ENCODE results near the gene CASZ1. TPM values are rescaled to one million over a fixed set of nuclear protein-coding genes. Genes with fewer than 3 reads are reported as not detected.
A peak's percentile ranks its signal among the peaks of the same experiment; 100 is the strongest.

CASZ1 gene
- total and polyA plus RNA-seq, 12 donors: 2.5 to 35.2 (median 7.0) TPM

GRCh38 chr1:10745886-10746455 lies 50.5 kb downstream of the CASZ1 start:
- H3K27ac ChIP-seq: no peak overlapping the region
- H3K4me3 ChIP-seq: no peak overlapping the region
- intact Hi-C loops (cut with DNase I): no loop called here
- no peaks in the 10 kb centered on the region for H3K36me3 ChIP-seq (replicated peaks in 1 of 2)
- no peaks in the 10 kb centered on the region for H3K9me3 ChIP-seq (replicated peaks in 1 of 3)
- no peak for TF ChIP-seq POLR2A (IDR thresholded peaks at IDR 0.05)
- no peaks in the 10 kb centered on the region for H3K27me3 ChIP-seq
- H3K4me1 ChIP-seq (replicated peaks in 1 of 2): no peaks in the 10 kb centered on the region
- 90 to 92% (median 91%) methylated on average over 18 of the region's 18 CpGs for WGBS, 4 donors
- peak in 1 of 7 donors; percentile 86 for DNase-seq

GRCh38 chr1:10745383-10745782 lies 51.1 kb downstream of the CASZ1 start:
- WGBS, 4 donors: 77 to 84% (median 81%) methylated on average over 6 of the region's 6 CpGs
- Histone ChIP-seq H3K4me3 (no peak overlapping the region), H3K27ac (no peak overlapping the region), H3K27me3 (no peaks in the 10 kb centered on the region), H3K36me3 (replicated peaks in 1 of 2) (no peaks in the 10 kb centered on the region), H3K4me1 (replicated peaks in 1 of 2) (no peaks in the 10 kb centered on the region), H3K9me3 (replicated peaks in 1 of 3) (no peaks in the 10 kb centered on the region)
- TF ChIP-seq POLR2A (IDR thresholded peaks at IDR 0.05) (no peak), CTCF (IDR thresholded peaks at IDR 0.05) (no peak)
- DNase-seq: no peak
- intact Hi-C loops (cut with DNase I): no loop called here

GRCh38 chr1:10744654-10745238 lies 51.7 kb downstream of the CASZ1 start:
- Histone ChIP-seq H3K9me3 (replicated peaks in 1 of 3) (no peaks in the 10 kb centered on the region), H3K4me1 (replicated peaks in 1 of 2) (no peaks in the 10 kb centered on the region), H3K27ac (no peak overlapping the region), H3K36me3 (replicated peaks in 1 of 2) (no peaks in the 10 kb centered on the region), H3K27me3 (no peaks in the 10 kb centered on the region), H3K4me3 (no peak overlapping the region)
- TF ChIP-seq CTCF (IDR thresholded peaks at IDR 0.05): no peak
- DNase-seq: no peak
- intact Hi-C loops (cut with DNase I): no loop called here
- WGBS, 4 donors: 82 to 88% (median 84%) methylated on average over 5 to 18 of the region's 18 CpGs

GRCh38 chr1:10744029-10744428 lies 52.4 kb downstream of the CASZ1 start:
- H3K36me3 ChIP-seq (replicated peaks in 1 of 2): no peaks in the 10 kb centered on the region
- no peaks in the 10 kb centered on the region for H3K9me3 ChIP-seq (replicated peaks in 1 of 3)
- TF ChIP-seq CTCF (IDR thresholded peaks at IDR 0.05): no peak
- H3K4me1 ChIP-seq (replicated peaks in 1 of 2): no peaks in the 10 kb centered on the region
- intact Hi-C loops (cut with DNase I): no loop called here
- no peak overlapping the region for H3K27ac ChIP-seq
- no peak overlapping the region for H3K4me3 ChIP-seq
- DNase-seq: no peak
- WGBS, 4 donors: 46 to 71% (median 58%) methylated on average over 4 to 11 of the region's 11 CpGs
- no peaks in the 10 kb centered on the region for H3K27me3 ChIP-seq

GRCh38 chr1:10741696-10742095 lies 54.8 kb downstream of the CASZ1 start:
- DNase-seq: no peak
- Histone ChIP-seq H3K4me3 (no peak overlapping the region), H3K27ac (no peak overlapping the region), H3K36me3 (replicated peaks in 1 of 2) (no peaks in the 10 kb centered on the region), H3K4me1 (replicated peaks in 1 of 2) (peaks cover 0 to 7% of the 10 kb centered on the region in 2 donors), H3K27me3 (no peaks in the 10 kb centered on the region), H3K9me3 (replicated peaks in 1 of 3) (no peaks in the 10 kb centered on the region)
- TF ChIP-seq CTCF (IDR thresholded peaks at IDR 0.05) (no peak), POLR2A (IDR thresholded peaks at IDR 0.05) (no peak)
- intact Hi-C loops (cut with DNase I): no loop called here
- WGBS, 4 donors: 77 to 87% (median 84%) methylated on average over 10 to 13 of the region's 13 CpGs

Data from adrenal gland (tissue), 12 donors.